GM12878 (cell line): Measurements from ENCODE around the gene TGFB2. TPM values are rescaled to one million over a fixed set of nuclear protein-coding genes. Genes with fewer than 3 reads are reported as not detected.

ENCODE experiments used
- ATAC-seq: fragments of 200-7000 bp; cut with Tn5 transposase; 3 replicates; pipeline ENCODE4 v1.9.1; 2020; ENCODE audit warnings: mild to moderate bottlenecking, moderate library complexity
- BruUV-seq: library from RNA; stranded (reverse); fragments of 400-500 nt; replicated peaks from 2 replicates; lab custom pipeline; 2021; lab: Mats Ljungman, UMichigan
- CTCF ChIA-PET: fragments of 300-600 bp; sonication (Branson Sonifier 250); formaldehyde crosslinking; extraction: SDS; loops from one replicate; lab custom pipeline; 2021; ENCODE audit warnings: inconsistent platforms; lab: Yijun Ruan, JAX
- POLR2A ChIA-PET: fragments of 350-600 bp; formaldehyde crosslinking; extraction: SDS; loops from one replicate; lab custom pipeline; 2021; ENCODE audit warnings: inconsistent platforms; lab: Charles Lee
- RAD21 ChIA-PET: fragments of 300-600 bp; sonication (Branson Sonifier 250); formaldehyde crosslinking; loops from one replicate; lab custom pipeline; 2023; ENCODE audit warnings: antibody characterized with exemption; ENCODE audit not compliant: unreplicated experiment; lab: Charles Lee
- SMC1A ChIA-PET: fragments of 300-600 bp; sonication (Branson Sonifier 250); formaldehyde crosslinking; loops from one replicate; lab custom pipeline; 2023; ENCODE audit not compliant: unreplicated experiment, uncharacterized antibody; lab: Charles Lee
- DNase-seq: peaks from one replicate; pipeline ENCODE4 v3.0.0-alpha.2; 2011; ENCODE audit warnings: low read depth, low spot score
- FAIRE-seq: peaks from 3 replicates; lab custom pipeline; 2011; peaks lifted over from hg19 to GRCh38; lab: Jason Lieb, UNC
- H2AFZ ChIP-seq: 2 replicates; pipeline ENCODE4 v1.6.0; 2011; ENCODE audit warnings: low read depth, low read length, control low read depth; ENCODE audit not compliant: control insufficient read depth
- H3K27ac ChIP-seq: 2 replicates; pipeline ENCODE4 v1.5.1; 2011; ENCODE audit warnings: control low read depth; ENCODE audit not compliant: control insufficient read depth, insufficient read depth
- H3K27me3 ChIP-seq, 2 experiments: replicated peaks in 1 of 2; 2 replicates each; pipeline versions ENCODE4 v1.6.0 to v1.6.1; 2011; ENCODE audit warnings: low read length in 1 of 2; ENCODE audit not compliant: control insufficient read depth in 2 of 2, insufficient read depth in 2 of 2
- H3K36me3 ChIP-seq, 2 experiments: 2 replicates each; pipeline ENCODE4 v1.5.1; 2011; ENCODE audit warnings: low read length in 1 of 2; ENCODE audit not compliant: control insufficient read depth in 2 of 2, insufficient read depth in 2 of 2
- H3K4me1 ChIP-seq: 2 replicates; pipeline ENCODE4 v1.6.1; 2011; ENCODE audit warnings: mild to moderate bottlenecking, low read length, moderate library complexity, mixed read lengths; ENCODE audit not compliant: control insufficient read depth, insufficient read depth
- H3K4me2 ChIP-seq: 2 replicates; pipeline ENCODE4 v1.6.0; 2011; ENCODE audit warnings: control low read depth; ENCODE audit not compliant: control insufficient read depth, insufficient read depth
- H3K4me3 ChIP-seq: fragments of 200-600 bp; sonication (generic); 2 replicates; pipeline ENCODE4 v1.5.1; 2016
- H3K79me2 ChIP-seq: 2 replicates; pipeline ENCODE4 v1.6.0; 2011; ENCODE audit warnings: low read length; ENCODE audit not compliant: control insufficient read depth, insufficient read depth
- H3K9ac ChIP-seq: 2 replicates; pipeline ENCODE4 v1.8.0; 2011; ENCODE audit warnings: low read length, control low read depth, mixed read lengths; ENCODE audit not compliant: control insufficient read depth, insufficient read depth
- H3K9me3 ChIP-seq: replicated peaks from 3 replicates; pipeline ENCODE4 v1.5.1; 2011; ENCODE audit warnings: mild to moderate bottlenecking, low read length; ENCODE audit not compliant: control insufficient read depth, insufficient read depth
- H4K20me1 ChIP-seq: 2 replicates; pipeline ENCODE4 v1.6.0; 2011; ENCODE audit not compliant: control insufficient read depth, insufficient read depth
- BCL11A ChIP-seq: IDR thresholded peaks from 2 replicates; pipeline ENCODE4 v1.6.1; 2011; ENCODE audit warnings: low read depth, low read length
- CEBPB ChIP-seq, 2 experiments: fragments of 150-350 bp in 1 of 2; IDR thresholded peaks; 2 replicates each; pipeline ENCODE4 v1.6.1; 2012 to 2014; ENCODE audit warnings: low read depth in 2 of 2, low read length in 2 of 2, borderline replicate concordance in 1 of 2, inconsistent platforms in 1 of 2
- ETV6 ChIP-seq, 2 experiments: fragments of 450-650 bp in 1 of 2; IDR thresholded peaks in 1 of 2; conservative IDR thresholded peaks in 1 of 2; 2 replicates each; pipeline ENCODE4 v1.6.1; 2014; ENCODE audit warnings: antibody characterized with exemption in 1 of 2, borderline replicate concordance in 1 of 2, low read depth in 1 of 2, mild to moderate bottlenecking in 1 of 2, moderate library complexity in 1 of 2
- FOS ChIP-seq: IDR thresholded peaks from 3 replicates; pipeline ENCODE4 v1.6.1; 2011; ENCODE audit warnings: borderline replicate concordance; ENCODE audit not compliant: insufficient read length; ENCODE audit errors: extremely low read depth
- HSF1 ChIP-seq: fragments of 150-350 bp; IDR thresholded peaks from 2 replicates; pipeline ENCODE4 v1.6.1; 2014; ENCODE audit warnings: mild to moderate bottlenecking, low read depth, low read length
- NFYA ChIP-seq: IDR thresholded peaks from 2 replicates; pipeline ENCODE4 v1.6.1; 2011; ENCODE audit warnings: low read depth, mild to moderate bottlenecking, low read length, improper control_type of control experiment, borderline replicate concordance
- NFYB ChIP-seq: IDR thresholded peaks from 2 replicates; pipeline ENCODE4 v1.6.1; 2011; ENCODE audit warnings: low read depth, mild to moderate bottlenecking, low read length, improper control_type of control experiment, moderate library complexity; ENCODE audit not compliant: insufficient read depth
- NRF1 ChIP-seq: conservative IDR thresholded peaks from 2 replicates; pipeline ENCODE4 v1.6.1; 2011; ENCODE audit warnings: mild to moderate bottlenecking, low read depth, low read length, improper control_type of control experiment
- PBX3 ChIP-seq: IDR thresholded peaks from 2 replicates; pipeline ENCODE4 v1.6.1; 2011; ENCODE audit warnings: mild to moderate bottlenecking, low read depth, low read length, moderate library complexity; ENCODE audit not compliant: insufficient replicate concordance
- RB1 ChIP-seq: fragments of 450-650 bp; formaldehyde crosslinking; IDR thresholded peaks from 2 replicates; pipeline ENCODE4 v1.6.1; 2017; ENCODE audit warnings: mild to moderate bottlenecking, borderline replicate concordance
- SIN3A ChIP-seq: IDR thresholded peaks from 2 replicates; pipeline ENCODE4 v1.6.1; 2012; ENCODE audit warnings: low read depth, low read length, improper control_type of control experiment
- TAF1 ChIP-seq: IDR thresholded peaks from 2 replicates; pipeline ENCODE4 v1.6.1; 2011; ENCODE audit warnings: mild to moderate bottlenecking, low read depth, low read length, borderline replicate concordance
- TCF12 ChIP-seq: IDR thresholded peaks from 2 replicates; pipeline ENCODE4 v1.6.1; 2011; ENCODE audit warnings: low read depth, mild to moderate bottlenecking, low read length
- TCF7 ChIP-seq: IDR thresholded peaks from 2 replicates; pipeline ENCODE4 v1.6.1; 2014; ENCODE audit warnings: antibody characterized with exemption, borderline replicate concordance
- WRNIP1 ChIP-seq: IDR thresholded peaks from 2 replicates; pipeline ENCODE4 v1.6.1; 2011; ENCODE audit warnings: low read depth, low read length, improper control_type of control experiment, borderline replicate concordance
- ZBTB33 ChIP-seq: fragments of 450-650 bp; IDR thresholded peaks from 2 replicates; pipeline ENCODE4 v1.6.1; 2017; ENCODE audit warnings: mild to moderate bottlenecking
- WGBS: methylation state at CpG from one replicate; pipeline ENCODE4 v1.1.6; 2016; ENCODE audit warnings: low lambda C conversion rate; ENCODE audit not compliant: insufficient replicate concordance, insufficient coverage; ENCODE audit errors: missing lambda C conversion rate; 5-methylcytosine and 5-hydroxymethylcytosine counted together
- in situ Hi-C: fragments of 300-500 bp; cut with MboI; formaldehyde crosslinking; loops from 9 replicates; pipeline ENCODE4 v1.14.3; 2018; ENCODE audit warnings: mixed read lengths
- intact Hi-C: fragments of 100-400 bp; cut with micrococcal nuclease; formaldehyde crosslinking; loops from one replicate; pipeline ENCODE4 v1.14.2; 2022; ENCODE audit not compliant: unreplicated experiment
- polyA plus RNA-seq, 11 experiments: library from polyadenylated mRNA; depleted of rRNA in 4 of 11; unstranded in 6 of 11; stranded (reverse) in 5 of 11; fragments of >200 nt; fragmentation: Nextera tagmentation in 4 of 11; fragmentation: Illumina TruSeq in 1 of 11; extraction: Ambion mirVana in 4 of 11; extraction: Trizol in 1 of 11; gene quantifications; 1 replicate in 1 of 11; 2 replicates in 10 of 11; pipeline versions ENCODE4 v1.2.1 to v1.2.3, GENCODE V29; 2011 to 2016; ENCODE audit warnings: inconsistent platforms in 2 of 11, missing spikeins in 2 of 11, low read depth in 1 of 11
- total RNA-seq, 4 experiments: library from RNA; depleted of rRNA in 3 of 4; stranded (reverse); fragments of >200 nt in 3 of 4; fragmentation: Illumina TruSeq in 1 of 4; extraction: Trizol in 1 of 4; gene quantifications; 2 replicates each; pipeline versions ENCODE4 v1.2.1 to v1.2.3, GENCODE V29; 2013 to 2021

The TGFB2 gene
- total and polyA plus RNA-seq, 10 of the 15 experiments (the other 5 are each of a cell fraction or from before 2014, with no cell fraction given) = 0.03 to 0.11 (median 0.04) TPM; not detected in 6

GRCh38 chr1:218371927-218372672, 27.0 kb downstream of the TGFB2 start:
- 37% methylated on average over 8 of the region's 8 CpGs for WGBS

More at GRCh38 chr1:218371927-218372672, 27.0 kb downstream of the TGFB2 start:
- Histone ChIP-seq H3K36me3 (no peaks in the 10 kb centered on the region), H3K79me2 (no peaks in the 10 kb centered on the region), H3K9me3 (no peaks in the 10 kb centered on the region), H3K27ac (no peak overlapping the region), H4K20me1 (no peaks in the 10 kb centered on the region), H3K4me2 (no peak overlapping the region), H3K27me3 (no peaks in the 10 kb centered on the region), H3K9ac (no peak overlapping the region), H3K4me1 (no peaks in the 10 kb centered on the region), H3K4me3 (no peak overlapping the region), H2AFZ (no peak overlapping the region)
- in situ Hi-C loops (no loop called here), intact Hi-C loops (no loop called here)
- CTCF ChIA-PET = interaction anchor here (1.3 kb wide), 1 partner anchor 34 kb away, joined by 3 read pairs; no protein-coding TSS in a partner anchor
- DNase-seq = no peak
- BruUV-seq = no TSS peak
- SMC1A ChIA-PET = interaction anchor here (1.5 kb wide), 1 partner anchor 9 kb away, joined by 4 read pairs; no protein-coding TSS in a partner anchor
- RAD21 ChIA-PET = no interaction called here
- POLR2A ChIA-PET = no interaction called here
- no peak for TF ChIP-seq TCF12
- no peak for TF ChIP-seq NRF1
- TF ChIP-seq FOS = no peak
- TF ChIP-seq RB1 = no peak
- TF ChIP-seq ETV6 (conservative IDR thresholded peaks at IDR 0.05 in 1 of 2, IDR thresholded peaks at IDR 0.05 in 1 of 2; ENCODE audit: borderline replicate concordance in 1 of 2, low read depth in 1 of 2) = no peak
- TF ChIP-seq HSF1 = no peak
- no peak for TF ChIP-seq BCL11A
- no peak for TF ChIP-seq SIN3A
- no peak for TF ChIP-seq CEBPB (IDR thresholded peaks at IDR 0.05; ENCODE audit: borderline replicate concordance in 1 of 2, low read depth in 2 of 2, low read length in 2 of 2)
- no peak for TF ChIP-seq PBX3
- no peak for TF ChIP-seq WRNIP1
- TF ChIP-seq NFYB = no peak
- TF ChIP-seq TAF1 = no peak
- no peak for TF ChIP-seq NFYA
- no peak for TF ChIP-seq ZBTB33
- TF ChIP-seq TCF7 = no peak
- ATAC-seq = no peak
- FAIRE-seq = no peak
